ENCODE data around the gene DTYMK. TPM values are rescaled to one million over a fixed set of nuclear protein-coding genes. Genes with fewer than 3 reads are reported as not detected.

The DTYMK gene
- total RNA-seq, 1 donor from 2014 or later: 13.8 TPM

- DNase-seq: no peak
Measured at GRCh38 chr2:241703032-241703604, 16.5 kb upstream of the DTYMK start.

- peak; percentile 84 for DNase-seq
Measured at GRCh38 chr2:241702155-241703031, 15.8 kb upstream of the DTYMK start.

GRCh38 chr2:241701399-241702154 lies 15.0 kb upstream of the DTYMK start, which contains the start of gene ING5:
ING5 (plus strand) TSS chr2:241702039; CDS start chr2:241702066, 27 bp downstream.
- peak; percentile 77 for DNase-seq

GRCh38 chr2:241701149-241701398 lies 14.5 kb upstream of the DTYMK start:
- DNase-seq: no peak

- DNase-seq: peak; percentile 74
Measured at GRCh38 chr2:241695651-241696050, 9.0 kb upstream of the DTYMK start.

- DNase-seq: no peak
Measured at GRCh38 chr2:241692448-241692847, 5.8 kb upstream of the DTYMK start.

GRCh38 chr2:241690202-241690717 lies 3.6 kb upstream of the DTYMK start:
- no peak for DNase-seq

GRCh38 chr2:241689306-241689705 lies 2.7 kb upstream of the DTYMK start:
- no peak for DNase-seq

GRCh38 chr2:241686324-241686649 lies 328 bp downstream of the DTYMK start:
- no peak for DNase-seq

- no peak for DNase-seq
Measured at GRCh38 chr2:241680827-241681599, 5.6 kb downstream of the DTYMK start.

GRCh38 chr2:241680044-241680443 lies 6.6 kb downstream of the DTYMK start:
- no peak for DNase-seq

- no peak for DNase-seq
Measured at GRCh38 chr2:241678784-241679540, 7.7 kb downstream of the DTYMK start.

GRCh38 chr2:241678307-241678706 lies 8.3 kb downstream of the DTYMK start:
- DNase-seq: no peak

GRCh38 chr2:241677392-241677791 lies 9.2 kb downstream of the DTYMK start:
- no peak for DNase-seq

GRCh38 chr2:241676665-241677064 lies 9.9 kb downstream of the DTYMK start:
- DNase-seq: no peak

GRCh38 chr2:241675885-241676284 lies 10.7 kb downstream of the DTYMK start:
- no peak for DNase-seq

GRCh38 chr2:241673797-241674725 lies 12.6 kb downstream of the DTYMK start:
- DNase-seq: no peak

GRCh38 chr2:241673189-241673663 lies 13.4 kb downstream of the DTYMK start:
- DNase-seq: no peak

GRCh38 chr2:241672243-241673188 lies 14.1 kb downstream of the DTYMK start:
- DNase-seq: no peak

All from skin of body (tissue), 2 donors.